GM10248 (cell line): ENCODE data around the gene FGF3.

Source experiments
- CTCF ChIA-PET: fragments of 300-600 bp; sonication (Branson Sonifier 250); formaldehyde crosslinking; extraction: SDS; loops from one replicate; lab custom pipeline; 2021; ENCODE audit warnings: antibody characterized with exemption; lab: Yijun Ruan, JAX
- POLR2A ChIA-PET: fragments of 350-650 bp; sonication (Branson Sonifier 250); formaldehyde crosslinking; extraction: SDS; loops from one replicate; lab custom pipeline; 2020; ENCODE audit warnings: antibody characterized with exemption; lab: Yijun Ruan, JAX
- DNase-seq: peaks from one replicate; pipeline ENCODE4 v3.0.0; 2012; ENCODE audit errors: extremely low spot score
- TF ChIP-seq, protein P1 (sequence below): IDR thresholded peaks from 2 replicates; pipeline ENCODE4 v1.5.1; 2012; ENCODE audit warnings: mild to moderate bottlenecking, low read depth; ENCODE audit errors: extremely low read depth, missing control alignments, control extremely low read depth

FGF3 gene

DNA sequence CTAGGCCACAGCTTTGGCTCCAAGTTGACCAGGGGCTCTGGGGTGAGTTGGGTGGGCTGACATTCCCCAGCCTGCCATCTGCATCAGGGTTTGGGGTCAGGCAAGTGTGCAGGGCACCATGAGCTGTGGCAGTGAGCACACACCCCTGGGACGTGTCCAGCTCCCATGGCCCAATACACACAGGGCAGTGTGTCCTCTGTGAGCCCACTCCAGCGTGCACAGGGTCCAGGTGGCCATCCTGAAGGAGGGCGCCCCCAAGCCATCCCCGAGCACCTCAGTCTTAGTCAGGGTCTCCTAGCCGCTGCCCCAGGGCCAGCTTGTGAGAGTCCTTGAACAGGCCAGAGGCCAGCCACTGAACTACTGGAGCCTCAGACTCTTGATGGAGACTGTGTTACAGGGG lies 1.2 kb upstream of the FGF3 start:
- CTCF ChIA-PET = no interaction called here

DNA sequence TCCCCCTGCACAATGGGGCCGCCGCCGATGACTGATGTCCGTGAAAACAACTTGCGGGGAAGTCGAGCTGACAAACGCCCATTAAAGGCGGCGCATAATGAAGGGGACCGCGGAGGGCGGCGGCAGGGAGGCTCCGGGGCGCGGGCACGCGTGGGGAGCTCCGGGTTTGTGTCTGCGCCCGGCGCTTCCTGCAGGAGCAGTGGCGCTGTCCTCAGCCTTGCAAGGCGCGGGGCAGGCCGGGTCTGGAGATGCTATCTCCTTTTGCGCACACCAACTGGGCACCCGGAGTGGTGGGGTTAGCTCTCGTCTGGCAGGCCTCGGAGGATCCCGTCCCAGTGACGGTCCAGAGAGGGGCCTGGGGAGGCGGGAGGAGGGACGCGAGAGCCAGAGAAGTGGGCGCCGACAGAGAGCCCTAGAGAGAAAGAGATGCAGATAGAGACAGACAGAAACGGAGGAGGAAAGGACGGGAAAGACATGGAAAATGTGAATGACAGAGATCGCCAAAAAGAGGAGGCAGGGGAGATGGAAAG lies 390 bp upstream of the FGF3 start:
- ChIA-PET CTCF (no interaction called here), POLR2A (no interaction called here)
- TF ChIP-seq, protein P1, sequence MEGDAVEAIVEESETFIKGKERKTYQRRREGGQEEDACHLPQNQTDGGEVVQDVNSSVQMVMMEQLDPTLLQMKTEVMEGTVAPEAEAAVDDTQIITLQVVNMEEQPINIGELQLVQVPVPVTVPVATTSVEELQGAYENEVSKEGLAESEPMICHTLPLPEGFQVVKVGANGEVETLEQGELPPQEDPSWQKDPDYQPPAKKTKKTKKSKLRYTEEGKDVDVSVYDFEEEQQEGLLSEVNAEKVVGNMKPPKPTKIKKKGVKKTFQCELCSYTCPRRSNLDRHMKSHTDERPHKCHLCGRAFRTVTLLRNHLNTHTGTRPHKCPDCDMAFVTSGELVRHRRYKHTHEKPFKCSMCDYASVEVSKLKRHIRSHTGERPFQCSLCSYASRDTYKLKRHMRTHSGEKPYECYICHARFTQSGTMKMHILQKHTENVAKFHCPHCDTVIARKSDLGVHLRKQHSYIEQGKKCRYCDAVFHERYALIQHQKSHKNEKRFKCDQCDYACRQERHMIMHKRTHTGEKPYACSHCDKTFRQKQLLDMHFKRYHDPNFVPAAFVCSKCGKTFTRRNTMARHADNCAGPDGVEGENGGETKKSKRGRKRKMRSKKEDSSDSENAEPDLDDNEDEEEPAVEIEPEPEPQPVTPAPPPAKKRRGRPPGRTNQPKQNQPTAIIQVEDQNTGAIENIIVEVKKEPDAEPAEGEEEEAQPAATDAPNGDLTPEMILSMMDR = no peak
- DNase-seq = no peak

More for the DNA sequence above, 1.2 kb upstream of the FGF3 start:
- DNase-seq = no peak
- TF ChIP-seq, protein P1 = no peak
- POLR2A ChIA-PET = no interaction called here

- ChIA-PET POLR2A (no interaction called here), CTCF (no interaction called here)
- no peak for DNase-seq
- TF ChIP-seq, protein P1 = no peak
Observed at GRCh38 chr11:69818231-69818602, 999 bp downstream of the FGF3 start.

GRCh38 chr11:69817265-69818230 lies 1.7 kb downstream of the FGF3 start:
- ChIA-PET POLR2A (no interaction called here), CTCF (no interaction called here)
- TF ChIP-seq, protein P1 = no peak
- no peak for DNase-seq

GRCh38 chr11:69816671-69817070 lies 2.5 kb downstream of the FGF3 start:
- TF ChIP-seq, protein P1 = no peak
- ChIA-PET POLR2A (no interaction called here), CTCF (no interaction called here)
- no peak for DNase-seq

- DNase-seq = no peak
- TF ChIP-seq, protein P1 = no peak
- CTCF ChIA-PET = no interaction called here
- POLR2A ChIA-PET = no interaction called here
Observed at GRCh38 chr11:69815973-69816372, 3.2 kb downstream of the FGF3 start.
